Neural crest cell (in vitro differentiated cells): ENCODE data around the gene EFNB1. TPM values are rescaled to one million over a fixed set of nuclear protein-coding genes. Genes with fewer than 3 reads are reported as not detected.

Source experiments
- DNase-seq: peaks from one replicate; pipeline ENCODE4 v3.0.0; 2021; ENCODE audit warnings: low read depth, mixed read lengths, low spot score
- H3K27ac Mint-ChIP-seq: one replicate; pipeline ENCODE4 v1.8.0; 2021; ENCODE audit warnings: mild to moderate bottlenecking, mixed read lengths; ENCODE audit not compliant: unreplicated experiment
- H3K27me3 Mint-ChIP-seq: 2 replicates; pipeline ENCODE4 v1.8.0; 2021; ENCODE audit warnings: low read depth, mild to moderate bottlenecking, mixed read lengths
- H3K36me3 Mint-ChIP-seq: 2 replicates; pipeline ENCODE4 v1.8.0; 2021; ENCODE audit warnings: low read depth, mild to moderate bottlenecking, mixed read lengths
- H3K4me1 Mint-ChIP-seq: 2 replicates; pipeline ENCODE4 v1.8.0; 2021; ENCODE audit warnings: mixed read lengths
- H3K4me3 Mint-ChIP-seq: one replicate; pipeline ENCODE4 v1.8.0; 2021; ENCODE audit warnings: mild to moderate bottlenecking, mixed read lengths
- H3K9me3 Mint-ChIP-seq: 2 replicates; pipeline ENCODE4 v1.8.0; 2021; ENCODE audit warnings: mixed read lengths
- CTCF ChIP-seq: fragments of 200-600 bp; sonication (generic); conservative IDR thresholded peaks from 2 replicates; pipeline ENCODE4 v1.5.0; 2021; ENCODE audit warnings: antibody characterized with exemption, mild to moderate bottlenecking
- total RNA-seq: library from RNA; stranded (reverse); gene quantifications from 2 replicates; pipeline ENCODE4 v1.2.1, GENCODE V29; 2021

EFNB1 gene
- total RNA-seq, 1 donor from 2014 or later, result 33.8 TPM

GRCh38 chrX:68820476-68821110 is 8.2 kb upstream of the EFNB1 start:
- TF ChIP-seq CTCF, result no peak
- Mint-ChIP-seq H3K9me3 (peaks cover 3% of the 10 kb centered on the region), H3K4me1 (peaks cover 3% of the 10 kb centered on the region), H3K27ac (no peak overlapping the region), H3K4me3 (no peak overlapping the region), H3K36me3 (no peaks in the 10 kb centered on the region), H3K27me3 (peaks cover 4% of the 10 kb centered on the region)
- DNase-seq, result no peak

- DNase-seq, result no peak
- no peak for TF ChIP-seq CTCF
- Mint-ChIP-seq H3K9me3 (peaks cover 3% of the 10 kb centered on the region), H3K27ac (no peak overlapping the region), H3K36me3 (no peaks in the 10 kb centered on the region), H3K4me3 (no peak overlapping the region), H3K4me1 (peaks cover 3% of the 10 kb centered on the region), H3K27me3 (peaks cover 4% of the 10 kb centered on the region)
Observed at GRCh38 chrX:68821616-68822015, 7.2 kb upstream of the EFNB1 start.

- Mint-ChIP-seq H3K4me3 (no peak overlapping the region), H3K27ac (peak overlapping the region; percentile 58), H3K36me3 (no peaks in the 10 kb centered on the region), H3K27me3 (peaks cover 2% of the 10 kb centered on the region), H3K9me3 (no peaks in the 10 kb centered on the region), H3K4me1 (peaks cover 5% of the 10 kb centered on the region)
- peak; percentile 62 for TF ChIP-seq CTCF
- peak; percentile 38 for DNase-seq
Observed at GRCh38 chrX:68822641-68823410, 6.0 kb upstream of the EFNB1 start.

- H3K9me3 Mint-ChIP-seq, result no peaks in the 10 kb centered on the region
Observed at GRCh38 chrX:68823413-68824151, 5.2 kb upstream of the EFNB1 start.

GRCh38 chrX:68824152-68824433 is 4.7 kb upstream of the EFNB1 start:
- no peak for DNase-seq
- H3K27ac Mint-ChIP-seq, result no peak overlapping the region
- no peak for TF ChIP-seq CTCF
- no peaks in the 10 kb centered on the region for H3K36me3 Mint-ChIP-seq
- peaks cover 13% of the 10 kb centered on the region for H3K4me1 Mint-ChIP-seq
- peaks cover 2% of the 10 kb centered on the region for H3K27me3 Mint-ChIP-seq
- no peaks in the 10 kb centered on the region for H3K9me3 Mint-ChIP-seq
- H3K4me3 Mint-ChIP-seq, result no peak overlapping the region

More at GRCh38 chrX:68823413-68824151, 5.2 kb upstream of the EFNB1 start:
- H3K4me3 Mint-ChIP-seq, result no peak overlapping the region
- H3K27me3 Mint-ChIP-seq, result peaks cover 2% of the 10 kb centered on the region
- no peak for DNase-seq
- H3K36me3 Mint-ChIP-seq, result no peaks in the 10 kb centered on the region
- peaks cover 10% of the 10 kb centered on the region for H3K4me1 Mint-ChIP-seq
- TF ChIP-seq CTCF, result no peak
- H3K27ac Mint-ChIP-seq, result no peak overlapping the region
